NT2/D1 (cell line): Measurements from ENCODE around the gene CD9.

Experiments used
- DNase-seq: peaks from one replicate; pipeline ENCODE4 v3.0.0-alpha.2; 2011; ENCODE audit warnings: low read depth, low spot score
- H3K27me3 ChIP-seq: 2 replicates; pipeline ENCODE4 v1.6.0; 2011; ENCODE audit warnings: mild to moderate bottlenecking; ENCODE audit not compliant: insufficient read length, insufficient read depth
- H3K36me3 ChIP-seq: 2 replicates; pipeline ENCODE4 v1.6.1; 2011; ENCODE audit warnings: mild to moderate bottlenecking, low read length, mixed read lengths; ENCODE audit not compliant: insufficient read depth, insufficient read length
- H3K4me1 ChIP-seq: 2 replicates; pipeline ENCODE4 v1.5.1; 2011; ENCODE audit not compliant: insufficient read depth, insufficient read length
- H3K4me3 ChIP-seq: 2 replicates; pipeline ENCODE4 v1.5.1; 2011; ENCODE audit warnings: low read depth; ENCODE audit not compliant: insufficient read length
- H3K9ac ChIP-seq: 2 replicates; pipeline ENCODE4 v1.6.0; 2011; ENCODE audit warnings: low read depth; ENCODE audit not compliant: insufficient read length
- H3K9me3 ChIP-seq: 2 replicates; pipeline ENCODE4 v1.5.1; 2011; ENCODE audit warnings: mild to moderate bottlenecking, low read length; ENCODE audit not compliant: insufficient read depth
- SUZ12 ChIP-seq: IDR thresholded peaks from 2 replicates; pipeline ENCODE4 v1.6.1; 2011; ENCODE audit not compliant: insufficient read length, insufficient read depth; ENCODE audit errors: extremely low read depth
- YY1 ChIP-seq: IDR thresholded peaks from 2 replicates; pipeline ENCODE4 v1.6.1; 2011; ENCODE audit not compliant: insufficient read length, insufficient read depth
- ZNF274 ChIP-seq: IDR thresholded peaks from 2 replicates; pipeline ENCODE4 v1.6.1; 2011; ENCODE audit warnings: mild to moderate bottlenecking, low read depth, low read length

CD9 gene

GRCh38 chr12:6266541-6266966 lies 66.4 kb downstream of the CD9 start:
- no peak for DNase-seq
- H3K36me3 ChIP-seq, result no peaks in the 10 kb centered on the region
- H3K4me3 ChIP-seq, result no peak overlapping the region
- no peaks in the 10 kb centered on the region for H3K9me3 ChIP-seq
- H3K9ac ChIP-seq, result peak overlapping the region; percentile 14
- TF ChIP-seq YY1, result no peak
- no peak for TF ChIP-seq ZNF274
- TF ChIP-seq SUZ12, result no peak
- no peaks in the 10 kb centered on the region for H3K27me3 ChIP-seq
- peaks cover 34% of the 10 kb centered on the region for H3K4me1 ChIP-seq

GRCh38 chr12:6266971-6267721 lies 66.9 kb downstream of the CD9 start:
- no peaks in the 10 kb centered on the region for H3K9me3 ChIP-seq
- H3K27me3 ChIP-seq, result no peaks in the 10 kb centered on the region
- TF ChIP-seq YY1, result no peak
- TF ChIP-seq ZNF274, result no peak
- no peak for TF ChIP-seq SUZ12
- DNase-seq, result no peak
- peak overlapping the region; percentile 14 for H3K9ac ChIP-seq
- H3K4me3 ChIP-seq, result no peak overlapping the region
- no peaks in the 10 kb centered on the region for H3K36me3 ChIP-seq
- peaks cover 33% of the 10 kb centered on the region for H3K4me1 ChIP-seq

- Histone ChIP-seq H3K4me3 (no peak overlapping the region), H3K9ac (peak overlapping the region; percentile 68), H3K27me3 (no peaks in the 10 kb centered on the region), H3K36me3 (no peaks in the 10 kb centered on the region), H3K4me1 (peaks cover 34% of the 10 kb centered on the region), H3K9me3 (no peaks in the 10 kb centered on the region)
- no peak for TF ChIP-seq YY1
- no peak for TF ChIP-seq SUZ12
- TF ChIP-seq ZNF274, result no peak
- no peak for DNase-seq
Measured at GRCh38 chr12:6268484-6269157, 68.4 kb downstream of the CD9 start.

- Histone ChIP-seq H3K36me3 (no peaks in the 10 kb centered on the region), H3K27me3 (no peaks in the 10 kb centered on the region), H3K9me3 (no peaks in the 10 kb centered on the region), H3K4me3 (no peak overlapping the region), H3K4me1 (peaks cover 39% of the 10 kb centered on the region), H3K9ac (no peak overlapping the region)
- TF ChIP-seq YY1 (no peak), SUZ12 (no peak), ZNF274 (no peak)
- DNase-seq, result no peak
Measured at GRCh38 chr12:6269986-6270385, 69.8 kb downstream of the CD9 start.

- no peak for TF ChIP-seq ZNF274
- TF ChIP-seq SUZ12, result no peak
- TF ChIP-seq YY1, result no peak
- no peaks in the 10 kb centered on the region for H3K9me3 ChIP-seq
- no peaks in the 10 kb centered on the region for H3K27me3 ChIP-seq
- no peak overlapping the region for H3K9ac ChIP-seq
- no peak for DNase-seq
- H3K4me1 ChIP-seq, result peaks cover 41% of the 10 kb centered on the region
- no peak overlapping the region for H3K4me3 ChIP-seq
- H3K36me3 ChIP-seq, result no peaks in the 10 kb centered on the region
Measured at GRCh38 chr12:6271281-6271680, 71.1 kb downstream of the CD9 start.

- no peaks in the 10 kb centered on the region for H3K9me3 ChIP-seq
- DNase-seq, result no peak
- H3K36me3 ChIP-seq, result no peaks in the 10 kb centered on the region
- H3K4me1 ChIP-seq, result peaks cover 43% of the 10 kb centered on the region
- no peaks in the 10 kb centered on the region for H3K27me3 ChIP-seq
- TF ChIP-seq SUZ12 (no peak), ZNF274 (no peak), YY1 (no peak)
- H3K4me3 ChIP-seq, result no peak overlapping the region
- H3K9ac ChIP-seq, result peak overlapping the region; percentile 74
Measured at GRCh38 chr12:6272300-6273204, 72.4 kb downstream of the CD9 start.
